Activated CD4-positive, alpha-beta memory T cell treated with anti-CD3 and anti-CD28 coated beads, Interleukin-2, amount 10 ng/mL, durations not matched to agents 7 days and 5 days (primary cell): ENCODE data around the gene HCN2. TPM values are rescaled to one million over a fixed set of nuclear protein-coding genes. Genes with fewer than 3 reads are reported as not detected.
"Not testable (repeated sequence)": the region's sequence is repeated elsewhere in the genome, so short reads cannot be mapped to it uniquely, and the experiment has no call there.

Experiments used
- CTCF ChIA-PET: fragments of 350-600 bp; sonication (Branson Sonifier 250); formaldehyde crosslinking; loops from one replicate; lab custom pipeline; 2021; ENCODE audit warnings: antibody characterized with exemption, inconsistent platforms; lab: Charles Lee
- POLR2A ChIA-PET: fragments of 350-600 bp; sonication (Branson Sonifier 250); formaldehyde crosslinking; loops from one replicate; lab custom pipeline; 2021; ENCODE audit warnings: antibody characterized with exemption; lab: Charles Lee
- DNase-seq: peaks from one replicate; pipeline ENCODE4 v3.0.0-alpha.2; 2020
- H3K27ac Mint-ChIP-seq: one replicate; pipeline ENCODE4 v1.8.0; 2021; ENCODE audit warnings: mild to moderate bottlenecking, mixed read lengths
- H3K27me3 Mint-ChIP-seq: one replicate; pipeline ENCODE4 v1.8.0; 2021; ENCODE audit warnings: mixed read lengths
- H3K36me3 Mint-ChIP-seq: one replicate; pipeline ENCODE4 v1.8.0; 2021; ENCODE audit warnings: low read depth, mixed read lengths
- H3K4me1 Mint-ChIP-seq: one replicate; pipeline ENCODE4 v1.8.0; 2021; ENCODE audit warnings: mixed read lengths
- H3K4me3 Mint-ChIP-seq: one replicate; pipeline ENCODE4 v1.8.0; 2021; ENCODE audit warnings: mild to moderate bottlenecking, mixed read lengths
- H3K9me3 Mint-ChIP-seq: one replicate; pipeline ENCODE4 v1.8.0; 2021; ENCODE audit warnings: mixed read lengths
- total RNA-seq, 2 experiments: library from RNA; stranded (reverse); gene quantifications; one replicate each; pipeline ENCODE4 v1.2.3, GENCODE V29; 2021

HCN2 gene
- total RNA-seq, 2 experiments from 2014 or later, result 3.1 to 3.5 TPM

DNA sequence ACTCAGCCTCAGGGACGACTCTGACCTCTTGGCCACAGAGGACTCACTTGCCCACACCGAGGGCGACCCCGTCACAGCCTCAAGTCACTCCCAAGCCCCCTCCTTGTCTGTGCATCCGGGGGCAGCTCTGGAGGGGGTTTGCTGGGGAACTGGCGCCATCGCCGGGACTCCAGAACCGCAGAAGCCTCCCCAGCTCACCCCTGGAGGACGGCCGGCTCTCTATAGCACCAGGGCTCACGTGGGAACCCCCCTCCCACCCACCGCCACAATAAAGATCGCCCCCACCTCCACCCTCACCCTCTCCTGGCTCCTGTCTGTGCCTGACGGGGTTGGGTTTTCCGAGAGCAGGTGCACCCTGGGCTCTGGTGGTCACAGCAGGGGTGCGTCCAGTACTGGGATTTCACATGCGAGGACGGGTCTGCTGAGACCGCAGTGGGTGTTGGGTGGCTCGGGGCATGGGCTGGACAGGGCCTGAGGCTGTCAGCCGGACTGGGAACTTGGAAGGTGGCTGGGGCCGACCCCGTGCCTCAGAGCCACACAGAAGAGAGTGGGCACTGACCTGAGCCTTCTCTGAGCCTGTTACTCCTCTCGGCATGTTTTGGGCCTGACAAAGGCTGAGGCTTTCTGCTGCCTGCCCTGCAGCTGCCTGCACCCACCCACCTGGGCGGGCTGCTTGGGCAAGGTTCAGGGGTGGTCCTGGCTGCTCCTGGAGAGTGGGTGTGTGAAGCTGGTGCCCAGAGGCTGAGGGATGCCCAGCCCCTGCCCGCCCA, 6.3 kb upstream of the HCN2 start:
- Mint-ChIP-seq H3K27me3 (peaks cover 4% of the 10 kb centered on the region), H3K27ac (no peak overlapping the region), H3K9me3 (no peaks in the 10 kb centered on the region), H3K36me3 (peaks cover 6% of the 10 kb centered on the region), H3K4me1 (peaks cover under 1% of the 10 kb centered on the region), H3K4me3 (no peak overlapping the region)
- POLR2A ChIA-PET, result interaction anchor here (1.5 to 1.7 kb wide), 2 partner anchors 10 to 77 kb away, joined by 4 to 6 read pairs; no protein-coding TSS in a partner anchor
- CTCF ChIA-PET, result interaction anchor here (0.7 to 1.7 kb wide), 6 partner anchors 9 to 78 kb away, joined by 3 to 6 read pairs (median 4); no protein-coding TSS in a partner anchor
- DNase-seq, result no peak

DNA sequence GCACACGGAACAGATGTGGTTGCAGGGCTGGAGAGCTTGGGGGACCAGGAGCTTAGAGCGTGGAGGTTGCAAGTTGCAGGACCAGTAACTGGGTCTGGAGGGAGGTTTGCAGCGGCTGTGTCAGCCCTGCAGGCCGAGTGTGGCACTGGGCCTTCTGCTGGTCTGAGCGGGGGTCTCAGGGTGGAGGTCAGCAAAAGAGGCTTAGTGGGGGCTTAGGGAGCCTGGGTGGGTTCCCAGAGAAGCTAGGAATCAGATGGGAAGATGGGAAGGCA, 5.8 kb upstream of the HCN2 start:
- Mint-ChIP-seq H3K27me3 (peaks cover 8% of the 10 kb centered on the region), H3K27ac (no peak overlapping the region), H3K4me1 (peaks cover 1% of the 10 kb centered on the region), H3K36me3 (peaks cover 6% of the 10 kb centered on the region), H3K9me3 (no peaks in the 10 kb centered on the region), H3K4me3 (no peak overlapping the region)
- CTCF ChIA-PET, result interaction anchor here (0.7 to 1.7 kb wide), 8 partner anchors 9 to 150 kb away, joined by 3 to 6 read pairs (median 4); no protein-coding TSS in a partner anchor
- DNase-seq, result no peak
- POLR2A ChIA-PET, result interaction anchor here (1.2 to 1.7 kb wide), 3 partner anchors 10 to 76 kb away, joined by 4 to 6 read pairs (median 4); no protein-coding TSS in a partner anchor

DNA sequence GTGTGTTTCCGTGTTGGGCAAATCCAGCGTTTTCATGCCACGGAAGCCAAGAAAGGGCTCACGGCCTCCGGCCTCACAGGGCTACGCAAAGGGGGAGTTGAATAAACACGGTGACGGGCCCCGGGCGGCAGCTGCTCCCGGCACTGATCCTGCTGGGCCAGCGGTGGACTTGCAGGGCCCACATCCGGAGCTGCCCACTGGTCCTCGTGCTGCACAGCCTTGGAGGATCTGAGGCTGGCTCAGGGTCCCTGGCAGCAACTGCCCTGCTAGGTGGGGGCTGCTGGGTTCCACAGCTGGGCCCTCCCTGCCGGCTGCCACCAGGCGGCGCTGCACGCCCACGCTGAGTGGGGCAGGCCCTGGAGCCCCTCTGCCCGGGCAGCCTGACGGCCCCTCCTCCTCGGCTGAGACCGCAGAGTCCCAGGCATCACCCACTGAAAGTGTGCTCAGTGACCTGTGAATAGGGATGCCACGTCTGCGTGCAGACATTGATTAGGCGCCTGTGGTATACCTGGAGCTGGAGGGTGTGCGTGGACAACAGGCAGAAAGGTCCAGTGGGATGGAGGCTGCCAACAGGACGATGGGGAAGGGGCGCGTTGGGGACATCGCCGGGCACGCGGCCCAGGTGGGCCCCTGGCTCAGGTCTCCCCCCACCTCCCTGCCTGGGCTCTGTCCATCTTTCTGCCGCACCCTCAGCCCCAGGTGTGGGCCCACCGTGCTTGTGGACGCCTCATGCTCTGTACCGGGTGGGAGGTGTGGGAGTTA, 5.3 kb upstream of the HCN2 start:
- POLR2A ChIA-PET, result interaction anchor here (1.2 to 1.7 kb wide), 3 partner anchors 10 to 75 kb away, joined by 4 to 6 read pairs (median 4); no protein-coding TSS in a partner anchor
- no peak overlapping the region for H3K27ac Mint-ChIP-seq

DNA sequence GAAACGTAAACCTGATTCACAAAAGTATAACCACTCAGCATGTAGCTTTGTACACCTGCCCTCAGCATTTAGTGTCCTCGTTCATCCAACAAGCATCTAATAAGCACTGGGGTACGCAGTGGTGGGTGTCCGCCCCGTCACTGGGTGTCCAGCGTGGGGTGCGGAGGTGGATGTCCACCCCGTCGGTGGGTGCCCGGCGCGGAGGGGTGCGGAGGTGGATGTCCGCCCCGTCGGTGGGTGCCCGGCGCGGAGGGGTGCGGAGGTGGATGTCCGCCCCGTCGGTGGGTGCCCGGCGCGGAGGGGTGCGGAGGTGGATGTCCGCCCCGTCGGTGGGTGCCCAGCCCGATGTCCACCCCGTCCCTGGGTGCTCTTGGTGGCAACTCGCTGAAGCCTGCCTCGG, 4.5 kb upstream of the HCN2 start:
- H3K36me3 Mint-ChIP-seq, result not testable (repeated sequence)

More for the DNA sequence above, 5.3 kb upstream of the HCN2 start:
- H3K27me3 Mint-ChIP-seq, result peaks cover 11% of the 10 kb centered on the region
- H3K4me3 Mint-ChIP-seq, result no peak overlapping the region
- peaks cover 3% of the 10 kb centered on the region for H3K4me1 Mint-ChIP-seq
- peaks cover 6% of the 10 kb centered on the region for H3K36me3 Mint-ChIP-seq
- DNase-seq, result peak; percentile 68
- CTCF ChIA-PET, result interaction anchor here (0.7 to 1.7 kb wide), 9 partner anchors 8 to 150 kb away, joined by 3 to 6 read pairs (median 4); no protein-coding TSS in a partner anchor
- no peaks in the 10 kb centered on the region for H3K9me3 Mint-ChIP-seq

DNA sequence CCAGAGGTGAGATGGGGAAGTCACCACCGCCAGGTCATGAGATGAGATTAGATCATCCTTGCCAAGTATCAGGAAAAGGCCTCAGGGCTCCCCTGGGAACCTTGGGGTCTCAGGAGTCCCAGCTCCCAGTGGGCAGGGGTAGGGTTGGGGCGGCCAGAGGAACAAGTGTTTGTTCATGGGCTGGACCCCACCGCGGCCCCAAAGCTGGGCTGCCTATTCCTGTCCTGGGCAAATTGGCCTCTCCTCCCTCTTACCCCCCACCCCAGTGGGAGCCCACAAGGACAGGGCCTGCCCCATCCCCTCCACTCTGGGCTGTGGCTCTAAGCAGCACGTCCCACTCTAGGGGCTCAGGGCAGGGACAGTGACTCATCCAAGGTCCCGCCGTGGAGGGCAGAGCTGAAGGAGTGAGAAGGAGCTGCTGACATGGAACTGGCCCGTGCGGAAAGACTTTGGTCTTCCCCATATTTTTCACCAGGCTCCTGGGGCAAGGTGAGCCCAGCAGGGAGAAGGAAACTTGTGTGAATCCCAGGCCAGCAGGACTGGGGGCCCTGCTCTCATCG, 4.0 kb upstream of the HCN2 start:
- Mint-ChIP-seq H3K36me3 (no peaks in the 10 kb centered on the region), H3K27ac (no peak overlapping the region), H3K27me3 (peaks cover 13% of the 10 kb centered on the region), H3K9me3 (no peaks in the 10 kb centered on the region), H3K4me3 (no peak overlapping the region), H3K4me1 (peaks cover 5% of the 10 kb centered on the region)
- DNase-seq, result no peak
- POLR2A ChIA-PET, result no interaction called here
- CTCF ChIA-PET, result interaction anchor here (0.6 to 1.6 kb wide), 3 partner anchors 9 to 85 kb away, joined by 3 to 4 read pairs (median 3); no protein-coding TSS in a partner anchor

More for the DNA sequence above, 4.5 kb upstream of the HCN2 start:
- CTCF ChIA-PET, result interaction anchor here (1.0 to 1.7 kb wide), 6 partner anchors 9 to 149 kb away, joined by 3 to 6 read pairs (median 4); no protein-coding TSS in a partner anchor
- not testable (repeated sequence) for DNase-seq, H3K27ac Mint-ChIP-seq, H3K4me3 Mint-ChIP-seq, H3K9me3 Mint-ChIP-seq, H3K4me1 Mint-ChIP-seq
- H3K27me3 Mint-ChIP-seq, result peaks cover 11% of the 10 kb centered on the region
- POLR2A ChIA-PET, result interaction anchor here (1.2 to 1.7 kb wide), 2 partner anchors 11 to 75 kb away, joined by 4 to 6 read pairs; no protein-coding TSS in a partner anchor

DNA sequence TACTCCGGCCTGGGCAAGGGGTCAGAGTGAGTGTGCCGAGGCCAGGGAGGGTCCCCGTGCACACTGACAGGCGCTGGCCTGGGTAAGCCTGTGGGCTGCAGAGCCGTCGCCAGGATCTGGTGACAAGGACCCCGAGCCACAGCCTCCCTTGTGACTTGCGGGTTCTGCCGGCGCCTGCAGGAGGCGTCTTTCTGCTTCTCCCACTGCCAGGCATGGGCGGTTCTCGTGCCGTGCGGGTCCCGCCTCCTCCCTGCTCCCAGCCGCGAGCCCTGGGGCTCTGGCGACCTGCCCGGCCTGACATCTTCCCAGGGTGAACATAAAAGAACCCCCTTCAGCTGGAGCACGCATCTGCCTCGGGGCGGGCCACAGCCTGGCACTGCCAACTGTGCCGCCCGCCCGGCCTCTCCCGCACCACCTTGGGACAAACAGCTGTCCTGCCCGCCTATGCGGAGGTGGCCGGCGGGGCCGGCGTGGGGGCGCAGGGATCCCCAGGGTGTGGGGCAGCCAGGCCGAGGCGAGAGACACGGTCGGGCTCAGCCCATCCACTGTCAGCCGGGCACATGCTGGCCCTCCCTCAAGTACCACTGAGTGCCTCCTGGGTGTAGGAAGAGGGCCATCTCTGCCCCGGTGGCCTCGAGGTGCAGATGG, 1.5 kb upstream of the HCN2 start:
- Mint-ChIP-seq H3K27ac (no peak overlapping the region), H3K4me1 (peaks cover 8% of the 10 kb centered on the region), H3K9me3 (no peaks in the 10 kb centered on the region), H3K4me3 (no peak overlapping the region), H3K36me3 (no peaks in the 10 kb centered on the region), H3K27me3 (peaks cover 20% of the 10 kb centered on the region)
- ChIA-PET CTCF (no interaction called here), POLR2A (no interaction called here)
- peak; percentile 73 for DNase-seq

DNA sequence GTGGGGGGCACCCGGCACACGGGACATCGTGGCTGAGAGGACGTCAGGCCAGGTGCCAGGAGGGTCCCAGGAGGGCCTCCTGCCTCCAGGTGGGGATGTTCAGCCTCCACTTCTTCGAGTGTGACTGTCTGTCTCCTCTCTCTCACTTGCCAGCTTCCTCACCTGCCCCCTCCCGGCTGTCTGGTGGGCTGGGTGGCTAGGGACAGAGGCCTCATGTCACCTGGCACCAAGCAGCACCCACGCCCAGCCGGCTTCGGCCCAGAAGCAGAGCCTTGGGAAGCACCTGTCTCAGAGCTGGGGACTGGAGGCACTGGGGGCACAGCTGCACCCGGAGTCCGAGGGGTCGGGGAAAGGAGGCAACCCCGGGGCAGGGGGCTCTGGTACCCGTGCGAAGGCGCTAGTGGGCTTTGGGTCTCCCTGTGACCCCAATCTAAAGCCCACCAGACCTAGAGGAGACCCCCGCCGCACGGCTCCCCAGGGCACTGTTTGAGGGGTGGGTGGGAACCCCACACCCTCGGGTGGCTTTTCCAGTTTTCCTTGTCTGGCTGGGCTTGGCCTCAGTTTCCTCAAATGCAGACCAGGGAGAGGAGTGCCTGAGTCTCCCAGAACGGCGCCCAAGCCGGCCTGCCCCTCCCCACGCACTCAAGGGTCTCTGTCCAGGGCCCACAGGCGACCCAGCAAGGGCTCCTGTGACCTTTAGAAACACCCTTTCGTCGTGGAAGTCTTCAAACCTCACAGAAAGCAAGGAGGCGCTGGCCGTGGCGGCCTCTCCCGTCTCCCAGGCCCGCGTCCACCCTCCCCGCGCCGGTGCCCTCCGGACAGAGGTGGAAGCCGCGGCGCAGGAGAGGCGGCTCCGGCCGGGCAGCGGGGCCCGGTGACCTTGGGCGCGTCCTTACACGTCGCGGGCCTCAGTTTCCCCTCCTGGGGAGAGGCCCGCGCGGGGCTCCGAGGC, 664 bp upstream of the HCN2 start:
- no peaks in the 10 kb centered on the region for H3K36me3 Mint-ChIP-seq
- ChIA-PET POLR2A (interaction anchor here (0.8 kb wide), 1 partner anchor 43 kb away, joined by 3 read pairs; no protein-coding TSS in a partner anchor), CTCF (no interaction called here)
- peak overlapping the region; percentile 35 for H3K4me3 Mint-ChIP-seq
- no peak for DNase-seq
- no peaks in the 10 kb centered on the region for H3K9me3 Mint-ChIP-seq
- peaks cover 8% of the 10 kb centered on the region for H3K4me1 Mint-ChIP-seq
- H3K27me3 Mint-ChIP-seq, result peaks cover 20% of the 10 kb centered on the region
- H3K27ac Mint-ChIP-seq, result no peak overlapping the region

DNA sequence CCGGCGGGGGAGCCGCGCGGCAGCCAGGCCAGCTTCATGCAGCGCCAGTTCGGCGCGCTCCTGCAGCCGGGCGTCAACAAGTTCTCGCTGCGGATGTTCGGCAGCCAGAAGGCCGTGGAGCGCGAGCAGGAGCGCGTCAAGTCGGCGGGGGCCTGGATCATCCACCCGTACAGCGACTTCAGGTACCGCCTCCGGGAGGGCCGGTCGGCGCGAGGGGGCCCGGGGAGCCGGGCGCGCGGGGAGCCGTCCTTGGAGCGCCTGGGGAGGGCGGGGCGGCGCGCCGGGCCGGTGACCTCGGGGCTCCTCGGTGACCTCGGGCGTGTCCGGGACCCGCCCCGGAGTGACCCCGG, 690 bp downstream of the HCN2 start:
- H3K4me1 Mint-ChIP-seq, result peaks cover 8% of the 10 kb centered on the region
- no peak overlapping the region for H3K4me3 Mint-ChIP-seq
- no peak overlapping the region for H3K27ac Mint-ChIP-seq
- CTCF ChIA-PET, result no interaction called here
- H3K27me3 Mint-ChIP-seq, result peaks cover 20% of the 10 kb centered on the region
- H3K9me3 Mint-ChIP-seq, result no peaks in the 10 kb centered on the region
- H3K36me3 Mint-ChIP-seq, result no peaks in the 10 kb centered on the region
- DNase-seq, result peak; percentile 33
- POLR2A ChIA-PET, result interaction anchor here (0.8 kb wide), 1 partner anchor 42 kb away, joined by 3 read pairs; no protein-coding TSS in a partner anchor

DNA sequence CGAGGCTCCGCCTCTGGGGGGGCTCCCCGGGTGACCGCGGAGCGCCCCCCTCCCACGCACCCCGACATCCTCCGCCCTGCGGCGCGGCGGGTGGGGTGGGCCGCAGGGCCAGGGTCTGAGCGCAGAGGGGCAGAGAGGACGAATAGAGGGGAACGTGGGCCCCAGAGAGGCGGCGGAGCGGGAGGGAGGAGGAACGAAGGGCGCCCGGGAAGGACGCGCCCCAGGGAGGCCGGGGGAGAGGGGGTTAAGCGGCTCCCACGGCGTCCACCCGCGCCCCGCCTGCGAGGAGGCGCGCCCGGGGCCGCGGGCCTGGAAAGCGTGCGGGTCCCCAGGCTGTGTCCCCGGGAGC, 1.0 kb downstream of the HCN2 start:
- POLR2A ChIA-PET, result no interaction called here
- Mint-ChIP-seq H3K27me3 (peaks cover 20% of the 10 kb centered on the region), H3K36me3 (no peaks in the 10 kb centered on the region), H3K9me3 (no peaks in the 10 kb centered on the region), H3K4me1 (peaks cover 8% of the 10 kb centered on the region), H3K4me3 (no peak overlapping the region), H3K27ac (no peak overlapping the region)
- CTCF ChIA-PET, result no interaction called here
- no peak for DNase-seq

DNA sequence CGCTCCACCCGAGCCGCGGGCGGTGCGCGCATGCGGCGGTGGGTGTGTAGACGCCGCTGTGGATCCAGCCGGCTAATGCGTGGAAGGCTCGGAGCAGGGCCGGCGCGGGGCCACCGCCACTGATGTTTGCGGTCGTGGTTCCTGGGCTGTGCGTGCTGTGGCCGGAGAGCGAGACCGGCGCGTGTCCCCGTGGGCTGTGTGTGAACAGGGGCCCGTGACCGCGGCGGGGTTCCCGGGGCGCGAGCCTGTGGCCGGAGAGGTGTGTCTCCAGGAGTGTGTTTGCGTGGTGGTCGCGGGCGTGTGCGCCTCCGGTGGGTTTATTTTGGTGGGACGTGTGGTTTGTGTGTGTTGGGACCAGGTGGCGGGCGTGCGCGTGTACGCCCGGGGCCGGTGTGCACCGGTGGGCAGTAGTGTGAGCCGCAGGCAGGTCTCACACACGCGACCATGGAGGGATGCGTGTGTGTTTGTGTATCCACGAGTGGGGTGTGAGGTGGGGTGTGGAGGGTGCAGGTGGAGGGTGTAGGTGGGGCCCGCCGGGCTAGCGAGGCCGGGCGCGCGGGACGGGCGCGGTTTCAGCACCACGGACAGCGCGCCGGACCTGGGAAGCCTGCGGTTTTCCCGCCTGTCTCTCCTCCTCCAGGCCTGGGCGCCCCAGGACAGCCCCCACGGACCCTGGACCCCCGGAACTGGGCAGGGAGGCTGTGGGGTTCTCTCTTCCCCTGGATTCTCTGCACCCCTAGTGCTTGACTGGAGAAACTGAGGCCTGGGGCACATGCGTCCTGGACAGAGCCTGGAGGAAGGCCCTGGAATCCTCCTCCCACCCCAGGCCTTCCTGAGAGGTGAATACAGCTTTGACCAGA, 1.6 kb downstream of the HCN2 start:
- peaks cover 8% of the 10 kb centered on the region for H3K4me1 Mint-ChIP-seq
- no peak overlapping the region for H3K27ac Mint-ChIP-seq
- H3K9me3 Mint-ChIP-seq, result no peaks in the 10 kb centered on the region
- POLR2A ChIA-PET, result no interaction called here
- CTCF ChIA-PET, result no interaction called here
- DNase-seq, result no peak
- H3K4me3 Mint-ChIP-seq, result no peak overlapping the region
- peaks cover 20% of the 10 kb centered on the region for H3K27me3 Mint-ChIP-seq
- H3K36me3 Mint-ChIP-seq, result no peaks in the 10 kb centered on the region

DNA sequence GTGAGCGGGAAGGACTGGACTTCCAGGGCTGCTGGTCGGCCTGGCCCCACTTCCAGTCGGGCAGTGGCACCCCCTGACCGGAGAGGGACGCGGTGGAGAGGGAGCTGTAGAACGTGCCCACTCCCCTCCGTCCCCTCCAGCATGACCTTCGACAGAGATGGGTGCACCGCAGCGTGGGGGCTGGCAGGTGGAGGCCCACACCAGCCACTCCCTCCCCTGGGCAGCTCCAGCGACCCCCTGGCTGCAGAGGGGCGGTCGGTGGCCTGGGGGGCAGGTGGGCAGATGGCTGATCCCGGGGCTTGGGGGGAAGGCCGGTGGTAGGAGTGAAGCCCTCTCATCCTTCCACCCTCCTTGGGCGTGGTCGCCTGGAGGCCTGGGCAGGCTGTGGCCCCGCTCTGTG, 2.4 kb downstream of the HCN2 start:
- Mint-ChIP-seq H3K9me3 (no peaks in the 10 kb centered on the region), H3K27me3 (peaks cover 20% of the 10 kb centered on the region), H3K4me1 (peaks cover 8% of the 10 kb centered on the region), H3K36me3 (no peaks in the 10 kb centered on the region), H3K4me3 (no peak overlapping the region), H3K27ac (no peak overlapping the region)
- no peak for DNase-seq
- ChIA-PET CTCF (no interaction called here), POLR2A (no interaction called here)
